Common myeloid progenitor, CD34-positive (primary cell): ENCODE measurements around the gene C1QL4.
"Not testable (repeated sequence)": the region's sequence is repeated elsewhere in the genome, so short reads cannot be mapped to it uniquely, and the experiment has no call there.

Experiments
- CTCF ChIA-PET: fragments of 350-600 bp; sonication (Branson Sonifier 250); formaldehyde crosslinking; loops from one replicate; lab custom pipeline; 2021; ENCODE audit warnings: antibody characterized with exemption; lab: Charles Lee
- POLR2A ChIA-PET: fragments of 350-600 bp; sonication (Branson Sonifier 250); formaldehyde crosslinking; loops from one replicate; lab custom pipeline; 2021; ENCODE audit warnings: antibody characterized with exemption; lab: Charles Lee
- DNase-seq, 3 donors: peaks; one replicate each; pipeline versions ENCODE4 v3.0.0 to v3.0.0-alpha.2; 2013
- H3K27ac ChIP-seq, 2 experiments: 1 replicate in 1 of 2; 2 replicates in 1 of 2; pipeline ENCODE4 v1.7.0; 2013; ENCODE audit warnings: inconsistent platforms in 2 of 2, low read length in 2 of 2, mild to moderate bottlenecking in 2 of 2, low read depth in 1 of 2, moderate library complexity in 1 of 2; ENCODE audit not compliant: severe bottlenecking in 2 of 2, insufficient read depth in 1 of 2, poor library complexity in 1 of 2
- H3K27me3 ChIP-seq, 5 experiments: replicated peaks in 2 of 5; 1 replicate in 3 of 5; 2 replicates in 2 of 5; pipeline versions ENCODE4 v1.6.1 to v1.7.0; 2013; ENCODE audit warnings: low read length in 4 of 5, mild to moderate bottlenecking in 2 of 5, moderate library complexity in 2 of 5, inconsistent platforms in 1 of 5; ENCODE audit not compliant: insufficient read depth in 5 of 5, control insufficient read depth in 4 of 5
- H3K36me3 ChIP-seq, 4 experiments: 1 replicate in 2 of 4; 2 replicates in 2 of 4; pipeline versions ENCODE4 v1.6.1 to v1.7.0; 2013; ENCODE audit warnings: low read length in 3 of 4, control low read depth in 1 of 4, mild to moderate bottlenecking in 1 of 4; ENCODE audit not compliant: control insufficient read depth in 4 of 4, insufficient read depth in 4 of 4
- H3K4me1 ChIP-seq, 4 experiments: 1 replicate in 3 of 4; 2 replicates in 1 of 4; pipeline versions ENCODE4 v1.6.1 to v1.7.1; 2013; ENCODE audit warnings: low read length in 3 of 4, mild to moderate bottlenecking in 3 of 4, control low read depth in 1 of 4, inconsistent platforms in 1 of 4, moderate library complexity in 1 of 4; ENCODE audit not compliant: control insufficient read depth in 4 of 4, insufficient read depth in 4 of 4; ENCODE audit errors: control extremely low read depth in 1 of 4
- H3K4me3 ChIP-seq, 7 experiments: 1 replicate in 4 of 7; 2 replicates in 3 of 7; pipeline versions ENCODE4 v1.5.1 to v1.7.0; 2013; ENCODE audit warnings: mild to moderate bottlenecking in 7 of 7, low read length in 6 of 7, moderate library complexity in 6 of 7, inconsistent platforms in 2 of 7, low read depth in 2 of 7, control low read depth in 1 of 7; ENCODE audit not compliant: insufficient read depth in 4 of 7, control insufficient read depth in 1 of 7; ENCODE audit errors: extremely low read depth in 1 of 7
- H3K9me3 ChIP-seq, 5 experiments: 1 replicate in 4 of 5; 2 replicates in 1 of 5; pipeline versions ENCODE4 v1.6.1 to v1.7.1; 2013; ENCODE audit warnings: low read length in 4 of 5, mild to moderate bottlenecking in 2 of 5, inconsistent platforms in 1 of 5, low read depth in 1 of 5, moderate library complexity in 1 of 5; ENCODE audit not compliant: control insufficient read depth in 4 of 5, insufficient read depth in 2 of 5; ENCODE audit errors: control extremely low read depth in 1 of 5
- WGBS: methylation state at CpG from one replicate; pipeline ENCODE4 v1.1.5; 2013; ENCODE audit not compliant: insufficient coverage; 5-methylcytosine and 5-hydroxymethylcytosine counted together

The C1QL4 gene

DNA sequence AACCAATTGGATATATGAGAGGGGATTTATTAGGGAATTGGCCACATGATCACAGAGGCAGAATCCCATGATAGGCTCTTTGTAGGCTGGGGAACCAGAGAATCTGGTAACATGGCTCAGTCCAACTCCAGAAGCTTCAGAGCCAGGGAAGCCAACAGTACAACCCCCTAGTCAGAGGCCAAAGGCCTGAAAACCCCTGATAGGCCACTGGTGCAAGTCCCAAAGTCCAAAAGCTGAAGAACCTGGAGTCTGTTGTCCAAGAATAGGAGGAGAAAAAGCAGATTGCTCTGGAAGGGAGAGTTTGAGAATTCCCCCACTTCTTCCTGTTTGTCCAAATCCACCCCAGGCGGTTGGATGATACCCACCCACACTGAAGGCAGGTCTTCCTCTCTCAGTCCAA is 22.2 kb downstream of the C1QL4 start:
- H3K4me3 ChIP-seq: no peak overlapping the region
- no peaks in the 10 kb centered on the region for H3K9me3 ChIP-seq
- ChIA-PET POLR2A (no interaction called here), CTCF (interaction anchor here (1.4 kb wide), 1 partner anchor 25 kb away, joined by 4 read pairs; no protein-coding TSS in a partner anchor)
- no CpG with 5 or more reads among the region's 1 CpG for WGBS
- H3K4me1 ChIP-seq: no peaks in the 10 kb centered on the region
- DNase-seq: no peak
- no peak overlapping the region for H3K27ac ChIP-seq
- H3K27me3 ChIP-seq: peaks cover 0 to 5% (median 0%) of the 10 kb centered on the region in 5 experiments
- H3K36me3 ChIP-seq: no peaks in the 10 kb centered on the region

DNA sequence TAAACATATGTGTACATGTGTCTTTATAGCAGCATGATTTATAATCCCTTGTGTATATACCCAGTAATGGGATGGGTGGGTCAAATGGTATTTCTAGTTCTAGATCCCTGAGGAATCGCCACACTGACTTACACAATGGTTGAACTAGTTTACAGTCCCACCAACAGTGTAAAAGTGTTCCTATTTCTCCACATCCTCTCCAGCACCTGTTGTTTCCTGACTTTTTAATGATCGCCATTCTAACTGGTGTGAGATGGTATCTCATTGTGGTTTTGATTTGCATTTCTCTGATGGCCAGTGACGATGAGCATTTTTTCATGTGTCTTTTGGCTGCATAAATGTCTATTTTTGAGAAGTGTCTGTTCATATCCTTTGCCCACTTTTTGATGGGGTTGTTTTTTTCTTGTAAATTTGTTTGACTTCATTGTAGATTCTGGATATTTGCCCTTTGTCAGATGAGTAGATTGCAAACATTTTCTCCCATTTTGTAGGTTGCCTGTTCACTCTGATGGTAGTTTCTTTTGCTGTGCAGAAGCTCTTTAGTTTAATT is 26.5 kb downstream of the C1QL4 start:
- WGBS: no CpG with 5 or more reads among the region's 3 CpGs
- H3K27ac ChIP-seq, H3K36me3 ChIP-seq, H3K27me3 ChIP-seq, H3K4me1 ChIP-seq, H3K4me3 ChIP-seq, DNase-seq, POLR2A ChIA-PET, H3K9me3 ChIP-seq: not testable (repeated sequence)
- CTCF ChIA-PET: interaction anchor here (1.0 kb wide), 1 partner anchor 21 kb away, joined by 3 read pairs; no protein-coding TSS in a partner anchor

DNA sequence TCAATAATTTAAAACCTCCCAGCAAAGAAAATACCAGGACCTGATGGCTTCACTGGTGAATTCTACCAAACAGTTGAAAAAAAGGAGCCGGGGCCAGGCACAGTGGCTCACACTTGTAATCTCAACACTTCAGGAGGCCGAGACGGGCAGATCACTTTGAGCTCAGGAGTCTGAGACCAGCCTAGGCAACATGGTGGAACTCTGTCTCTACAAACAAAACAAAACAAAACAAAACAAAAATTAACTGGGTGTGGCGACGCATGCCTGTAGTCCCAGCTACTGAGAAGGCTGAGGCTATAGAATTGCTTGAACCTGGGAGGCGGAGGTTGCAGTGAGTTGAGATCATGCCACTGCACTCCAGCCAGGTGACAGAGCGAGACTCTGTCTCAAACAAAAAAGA is 27.6 kb downstream of the C1QL4 start:
- DNase-seq: no peak
- ChIA-PET CTCF (interaction anchor here (0.7 to 1.2 kb wide), 2 partner anchors 10 to 14 kb away, joined by 3 read pairs; no protein-coding TSS in a partner anchor), POLR2A (no interaction called here)

DNA sequence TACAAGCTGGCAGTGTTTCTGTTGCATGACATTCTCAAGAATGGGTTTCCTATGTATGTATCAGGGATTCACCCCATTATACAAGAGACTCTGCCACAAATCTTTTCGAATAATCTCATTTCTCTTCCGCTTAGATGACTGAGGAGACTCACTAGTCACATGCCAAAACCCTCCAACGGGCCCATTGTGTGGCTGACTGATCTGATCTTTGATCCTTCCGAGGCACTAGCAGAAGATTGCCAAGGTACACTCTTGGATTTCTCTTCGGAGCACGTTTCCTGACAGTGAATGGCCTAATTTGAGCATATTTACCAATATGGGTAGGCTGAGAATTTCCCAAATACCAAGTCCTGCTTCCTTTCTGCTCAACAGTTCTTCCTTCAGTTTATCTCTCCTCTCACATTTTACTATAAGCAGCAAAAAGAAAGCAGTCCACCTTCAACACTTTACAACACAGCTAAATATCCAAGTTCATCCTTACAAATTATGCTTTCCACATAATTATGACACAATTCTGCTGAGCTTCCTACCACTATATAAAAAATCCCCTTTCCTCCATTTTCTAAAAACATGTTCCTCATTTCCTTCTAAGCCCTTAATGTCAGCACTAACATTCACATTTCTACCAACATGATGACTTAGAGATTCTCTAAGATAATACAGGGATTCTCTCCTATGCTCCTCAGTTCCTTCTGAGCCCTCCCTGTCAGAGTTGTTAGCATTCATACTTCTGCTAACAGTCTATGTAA is 31.1 kb downstream of the C1QL4 start:
- POLR2A ChIA-PET: no interaction called here
- Histone ChIP-seq H3K4me1 (no peaks in the 10 kb centered on the region), H3K27ac (no peak overlapping the region), H3K9me3 (no peaks in the 10 kb centered on the region), H3K27me3 (peaks cover 2 to 7% (median 6%) of the 10 kb centered on the region in 5 experiments), H3K36me3 (no peaks in the 10 kb centered on the region), H3K4me3 (no peak overlapping the region)
- WGBS: 100% methylated on average over 6 of the region's 6 CpGs
- CTCF ChIA-PET: interaction anchor here (1.0 to 4.5 kb wide), 7 partner anchors 10 to 43 kb away, joined by 3 to 21 read pairs (median 4); no protein-coding TSS in a partner anchor
- peak in 2 of 3 donors; percentile 13 to 24 for DNase-seq

More for the DNA sequence above, 27.6 kb downstream of the C1QL4 start:
- Histone ChIP-seq H3K36me3 (no peaks in the 10 kb centered on the region), H3K4me1 (no peaks in the 10 kb centered on the region), H3K27me3 (peaks cover 0 to 6% (median 2%) of the 10 kb centered on the region in 5 experiments), H3K27ac (no peak overlapping the region), H3K9me3 (no peaks in the 10 kb centered on the region), H3K4me3 (no peak overlapping the region)
- 97% methylated on average over 5 of the region's 7 CpGs for WGBS

DNA sequence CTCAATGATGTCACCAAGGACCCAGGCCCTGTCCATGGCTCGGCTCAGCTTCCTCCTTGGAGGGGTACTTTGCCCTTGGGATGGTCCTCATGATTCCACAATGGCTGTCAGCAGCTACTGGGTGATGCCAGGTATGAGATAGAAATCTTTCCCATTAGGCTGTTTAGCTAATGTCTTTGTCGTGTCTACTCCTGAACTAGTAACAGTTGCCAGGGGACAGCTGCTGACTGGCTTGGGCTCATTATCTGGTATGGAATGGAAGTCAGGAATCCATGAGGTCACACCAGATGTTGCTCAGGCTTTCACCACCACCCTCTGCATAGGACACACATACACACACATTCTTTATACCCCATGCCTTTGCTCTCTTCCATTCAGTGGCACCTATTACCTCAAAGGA is 32.8 kb downstream of the C1QL4 start:
- POLR2A ChIA-PET: no interaction called here
- peaks cover 1 to 7% (median 5%) of the 10 kb centered on the region in 5 experiments for H3K27me3 ChIP-seq
- no peak for DNase-seq

DNA sequence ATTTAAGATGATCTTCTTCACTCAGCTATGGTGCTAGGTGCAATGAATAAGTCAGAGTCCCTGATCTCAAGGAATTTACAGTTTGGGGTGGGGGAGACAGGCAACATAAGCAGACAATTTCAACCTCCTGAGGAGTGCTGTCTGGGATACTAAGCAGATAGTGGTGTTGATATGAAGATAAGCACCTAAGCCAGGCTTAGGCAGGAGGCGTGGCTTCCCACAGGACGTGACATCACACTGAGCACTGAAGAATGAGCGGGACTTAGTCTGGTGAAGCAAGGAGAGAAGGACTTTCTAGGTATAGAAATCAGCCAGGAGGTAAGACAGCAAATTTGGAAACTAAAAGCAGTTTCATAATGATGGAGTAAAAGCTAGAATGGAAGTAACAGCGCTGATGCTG is 35.2 kb downstream of the C1QL4 start:
- Histone ChIP-seq H3K27me3 (peaks cover 0 to 29% (median 22%) of the 10 kb centered on the region in 5 experiments), H3K9me3 (no peaks in the 10 kb centered on the region), H3K4me3 (no peak overlapping the region), H3K4me1 (peaks cover 0 to 16% (median 9%) of the 10 kb centered on the region in 4 experiments), H3K27ac (no peak overlapping the region), H3K36me3 (no peaks in the 10 kb centered on the region)
- ChIA-PET POLR2A (no interaction called here), CTCF (interaction anchor here (1.6 kb wide), 1 partner anchor 16 kb away, joined by 6 read pairs; no protein-coding TSS in a partner anchor)
- 78% methylated on average over 3 of the region's 4 CpGs for WGBS
- no peak for DNase-seq

More for the DNA sequence above, 32.8 kb downstream of the C1QL4 start:
- H3K36me3 ChIP-seq: no peaks in the 10 kb centered on the region
- no peaks in the 10 kb centered on the region for H3K4me1 ChIP-seq
- no peak overlapping the region for H3K27ac ChIP-seq
- no peaks in the 10 kb centered on the region for H3K9me3 ChIP-seq
- CTCF ChIA-PET: interaction anchor here (0.8 to 4.5 kb wide), 9 partner anchors 9 to 54 kb away, joined by 3 to 21 read pairs (median 3); partner anchors contain the start of gene PRPH
- no peak overlapping the region for H3K4me3 ChIP-seq
- 100% methylated on average over 1 of the region's 2 CpGs for whole genome bisulfite sequencing

DNA sequence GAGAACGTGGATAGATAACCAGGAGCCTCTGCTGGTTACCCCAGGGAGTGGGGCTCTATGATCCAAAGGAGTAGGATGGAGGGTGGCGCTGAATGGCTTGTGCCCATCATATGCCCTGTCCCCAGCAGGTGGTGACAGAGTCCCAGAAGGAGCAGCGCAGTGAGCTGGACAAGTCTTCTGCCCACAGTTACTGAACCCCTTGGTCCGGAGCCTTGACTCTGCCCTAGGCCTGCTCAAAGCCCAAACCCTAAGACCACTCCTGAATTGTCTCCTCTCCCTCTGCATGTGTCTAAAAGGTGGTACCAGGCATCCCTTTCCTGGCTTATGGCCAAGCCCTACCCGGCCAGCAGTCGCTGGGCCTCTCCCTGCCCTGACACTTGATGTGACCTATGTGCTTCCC is 38.8 kb downstream of the C1QL4 start:
- Histone ChIP-seq H3K36me3 (no peaks in the 10 kb centered on the region), H3K27me3 (peaks cover 0 to 65% (median 47%) of the 10 kb centered on the region in 5 experiments), H3K9me3 (no peaks in the 10 kb centered on the region), H3K4me1 (peaks cover 0 to 30% (median 18%) of the 10 kb centered on the region in 4 experiments), H3K27ac (no peak overlapping the region), H3K4me3 (no peak overlapping the region)
- peak in 2 of 3 donors; percentile 44 to 46 for DNase-seq
- CTCF ChIA-PET: interaction anchor here (0.9 to 16.9 kb wide), 8 partner anchors 9 to 60 kb away, joined by 3 to 172 read pairs (median 11); partner anchors contain the start of genes C1QL4 and DNAJC22
- WGBS: 63% methylated on average over 3 of the region's 6 CpGs
- POLR2A ChIA-PET: no interaction called here
